SK-N-MC (cell line): ENCODE data around the gene CDK2.

Experiments
- EZH2 ChIP-seq: fragments of 200-600 bp; sonication (generic); IDR thresholded peaks from one replicate; pipeline ENCODE4 v1.6.1; 2017; ENCODE audit warnings: antibody characterized with exemption
- FOXP2 ChIP-seq: optimal IDR thresholded peaks from 2 replicates; pipeline ENCODE3; 2011; ENCODE audit warnings: mild to moderate bottlenecking, moderate library complexity; ENCODE audit not compliant: insufficient read depth; ENCODE audit errors: extremely low read length, control extremely low read depth
- POLR2AphosphoS5 ChIP-seq: IDR thresholded peaks from 2 replicates; pipeline ENCODE4 v1.6.1; 2012; ENCODE audit warnings: mild to moderate bottlenecking, low read depth, low read length, borderline replicate concordance

DNA sequence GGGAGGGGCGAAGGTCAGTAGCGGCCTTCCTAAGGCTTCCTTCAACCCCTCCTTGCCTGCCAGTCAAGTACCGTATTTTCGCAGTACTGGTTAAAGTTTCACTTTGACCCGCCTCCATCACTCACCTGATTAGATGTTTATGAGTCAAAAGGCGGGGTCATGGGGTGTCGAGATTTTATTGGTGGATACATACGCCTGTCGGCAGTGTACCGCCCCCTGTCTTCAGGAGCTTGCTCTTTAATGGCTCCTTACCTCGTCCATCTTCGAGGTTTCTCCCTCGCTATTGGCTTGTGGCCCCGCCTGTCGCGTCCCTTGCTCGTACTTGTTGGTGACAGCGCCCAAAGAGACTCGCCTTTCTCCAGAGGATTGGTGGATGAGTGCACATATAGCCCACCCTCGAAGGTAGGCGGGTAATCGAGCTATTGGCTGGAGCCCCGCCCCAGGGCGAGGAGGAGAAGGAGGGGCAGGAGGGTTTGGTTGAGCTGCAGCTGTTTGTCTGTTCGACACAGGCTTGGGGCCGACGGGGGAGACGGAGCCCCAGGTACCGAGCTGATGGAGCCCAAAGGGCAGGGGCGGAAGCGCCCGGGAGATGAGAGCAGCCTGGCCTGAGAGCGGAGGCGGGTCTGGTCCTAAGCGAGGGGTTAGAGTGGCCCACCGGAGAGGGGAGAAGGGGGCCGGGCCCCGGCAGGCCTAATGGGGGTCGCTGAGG lies 7.1 kb downstream of the CDK2 start, which contains the start of gene RAB5B:
- no peak for TF ChIP-seq EZH2
- TF ChIP-seq POLR2AphosphoS5: peak; percentile 84
- no peak for TF ChIP-seq FOXP2
